ENCODE data around the gene COL16A1. TPM values are rescaled to one million over a fixed set of nuclear protein-coding genes. Genes with fewer than 3 reads are reported as not detected.

Gene COL16A1
- 101 and 309 TPM in 2 replicates for total RNA-seq

DNA sequence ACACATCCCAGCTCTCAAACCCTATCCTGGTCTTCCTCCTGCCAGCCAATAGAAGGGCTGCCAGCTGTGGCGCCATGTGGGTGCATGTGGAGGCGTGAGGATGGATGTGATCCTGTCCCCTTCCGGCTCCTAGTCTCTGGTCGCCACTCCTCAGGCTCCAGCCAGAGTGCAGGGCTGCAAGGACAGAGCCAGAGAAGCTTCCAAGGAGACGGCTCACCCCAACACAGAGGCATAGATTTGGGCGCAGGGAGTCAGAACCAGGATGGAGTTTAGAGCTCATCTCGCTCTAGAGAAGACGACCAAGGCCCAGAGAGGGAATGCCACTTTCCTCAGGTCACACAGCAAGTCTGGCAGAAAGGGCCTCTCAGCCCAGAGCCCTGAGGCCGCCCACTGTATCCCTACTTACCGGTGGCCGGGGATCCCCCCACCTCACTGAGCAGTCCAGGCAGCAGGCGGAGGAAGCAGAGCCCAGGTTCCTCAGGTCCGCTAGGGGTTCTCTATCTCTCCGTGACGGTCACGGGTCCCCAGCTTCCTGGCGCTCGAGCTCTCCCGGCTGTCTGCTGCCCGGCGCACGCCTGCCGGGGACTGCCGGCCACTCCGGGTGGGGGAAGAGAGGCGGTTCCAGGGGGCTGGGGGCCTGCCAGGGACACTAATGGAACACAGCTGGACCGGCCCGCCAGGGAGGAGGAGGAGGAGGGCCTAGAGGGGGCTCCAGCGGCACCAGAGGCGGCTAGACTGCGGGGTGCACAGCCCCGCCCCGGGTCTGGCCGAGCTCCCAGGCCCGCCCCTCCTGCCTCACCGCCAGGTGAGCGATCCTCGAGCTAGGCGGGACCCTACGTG is at the start of gene COL16A1:
Gene COL16A1, minus strand, starts transcription at position 587 of the 840 bp plus-strand sequence. CDS start 1,824 bp downstream, outside the sequence.

DNA sequence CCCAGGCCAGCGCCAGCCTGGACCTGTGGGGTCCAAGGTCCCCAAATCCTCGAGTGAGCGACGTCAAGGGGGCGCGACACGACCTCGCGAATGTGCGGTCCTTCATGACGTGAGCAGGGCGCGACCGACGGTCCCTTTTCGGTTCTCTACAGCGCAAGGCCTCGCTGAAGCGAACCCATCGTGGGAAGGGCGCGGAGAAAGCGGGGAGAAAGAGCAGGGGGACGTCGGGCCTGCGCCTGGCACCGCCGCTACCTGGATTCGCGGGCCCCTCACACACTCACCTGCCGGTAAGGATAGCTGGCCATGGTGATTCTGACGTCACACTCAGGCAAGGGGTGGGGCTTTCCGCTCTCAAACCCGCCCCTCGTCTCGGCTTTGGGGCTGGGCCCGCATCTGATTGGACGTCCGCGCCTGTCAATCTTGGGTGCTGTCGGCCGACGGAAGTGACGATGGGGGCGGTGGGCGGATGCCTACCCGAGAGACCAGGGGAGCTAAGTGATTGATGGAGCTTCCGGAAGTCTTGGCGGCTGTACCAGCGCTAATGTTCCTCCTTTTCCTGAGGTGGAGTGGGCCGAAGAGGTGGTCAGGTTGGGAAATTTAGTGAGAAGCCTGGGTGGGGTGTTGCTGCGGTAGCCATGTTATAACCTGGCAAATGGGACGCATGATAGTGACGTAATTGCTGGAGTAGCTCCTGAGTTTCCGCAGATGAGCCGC is 59.1 kb downstream of the COL16A1 start, which contains the start of gene PEF1:
Gene PEF1, minus strand, starts transcription at position 317 of the 714 bp plus-strand sequence. Its CDS starts 12 bp downstream, at position 305.

DNA sequence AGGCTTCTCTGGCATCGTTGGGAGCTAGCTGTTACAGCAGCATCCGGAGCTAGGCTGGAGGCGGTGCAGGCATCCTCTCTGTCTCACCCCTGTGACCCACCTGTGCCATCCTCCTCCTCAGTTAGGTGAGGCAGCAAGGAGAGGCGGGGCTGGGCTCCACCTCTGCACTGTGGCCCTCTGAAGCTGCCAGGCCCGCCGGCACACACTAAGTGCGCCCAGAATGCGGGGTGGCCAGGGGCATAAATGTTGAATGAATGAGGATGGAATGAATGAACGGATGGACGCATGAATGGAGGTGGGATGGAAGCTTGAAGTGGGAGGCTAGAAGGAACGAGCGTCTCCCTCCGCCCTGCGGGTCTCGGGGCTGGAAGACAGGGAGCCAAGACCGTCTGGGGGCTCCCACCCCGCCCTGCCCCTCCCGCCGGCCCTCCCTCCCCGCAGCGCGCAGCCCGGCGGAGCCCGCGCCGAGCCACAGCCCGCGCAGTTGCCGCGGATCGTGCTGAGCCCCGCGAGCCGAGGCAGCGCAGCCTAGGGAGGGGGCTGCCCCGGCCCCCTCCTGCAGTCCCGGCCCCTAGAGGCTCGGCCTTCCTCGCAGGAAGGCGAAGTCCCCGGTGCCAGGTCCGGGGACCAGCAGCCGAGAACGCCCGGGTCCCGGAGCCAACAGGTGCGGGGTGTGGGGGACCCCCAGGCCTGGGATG is 86.5 kb downstream of the COL16A1 start, which contains the start of gene HCRTR1:
Gene HCRTR1, plus strand, starts transcription at position 472 of the 698 bp plus-strand sequence. CDS start 1,504 bp downstream, outside the sequence.

Other genes starting within 250 kb of the COL16A1 start
- gene TINAGL1, start 127.5 kb downstream of the COL16A1 start, total RNA-seq = 13.5 and 65.9 TPM in 2 replicates
- gene HCRTR1, start 86.3 kb downstream of the COL16A1 start, total RNA-seq = not detected in 2 replicates
- 92.9 and 103 TPM in 2 replicates for gene PEF1, start 59.1 kb downstream of the COL16A1 start, total RNA-seq
- gene ADGRB2, start 60.3 kb upstream of the COL16A1 start, total RNA-seq = 14.0 and 15.5 TPM in 2 replicates
- gene SPOCD1, start 112.0 kb upstream of the COL16A1 start, total RNA-seq = 56.7 and 148 TPM in 2 replicates
- 514 and 642 TPM in 2 replicates for gene PTP4A2, start 234.4 kb upstream of the COL16A1 start, total RNA-seq